ENCODE data around the gene NARS2.
"Not testable (repeated sequence)": the region's sequence is repeated elsewhere in the genome, so short reads cannot be mapped to it uniquely, and the experiment has no call there.

DNA sequence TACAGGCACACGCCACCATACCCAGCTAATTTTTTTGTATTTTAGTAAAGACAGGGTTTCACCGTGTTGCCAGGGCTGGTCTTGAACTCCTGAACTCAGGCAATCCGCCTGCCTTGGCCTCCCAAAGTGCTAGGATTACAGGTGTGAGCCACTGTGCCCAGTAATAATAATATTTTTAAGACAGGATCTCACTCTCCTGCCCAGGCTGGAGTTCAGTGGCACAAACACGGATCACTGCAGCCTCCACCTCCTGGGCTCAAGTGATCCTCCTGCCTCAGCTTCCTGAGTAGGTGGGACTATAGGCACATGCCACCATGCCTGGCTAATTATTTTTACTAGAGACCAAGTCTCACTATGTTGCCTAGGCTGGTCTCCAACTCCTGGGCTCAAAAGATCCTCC is 10.6 kb downstream of the NARS2 start:
- TF ChIP-seq, protein P1, sequence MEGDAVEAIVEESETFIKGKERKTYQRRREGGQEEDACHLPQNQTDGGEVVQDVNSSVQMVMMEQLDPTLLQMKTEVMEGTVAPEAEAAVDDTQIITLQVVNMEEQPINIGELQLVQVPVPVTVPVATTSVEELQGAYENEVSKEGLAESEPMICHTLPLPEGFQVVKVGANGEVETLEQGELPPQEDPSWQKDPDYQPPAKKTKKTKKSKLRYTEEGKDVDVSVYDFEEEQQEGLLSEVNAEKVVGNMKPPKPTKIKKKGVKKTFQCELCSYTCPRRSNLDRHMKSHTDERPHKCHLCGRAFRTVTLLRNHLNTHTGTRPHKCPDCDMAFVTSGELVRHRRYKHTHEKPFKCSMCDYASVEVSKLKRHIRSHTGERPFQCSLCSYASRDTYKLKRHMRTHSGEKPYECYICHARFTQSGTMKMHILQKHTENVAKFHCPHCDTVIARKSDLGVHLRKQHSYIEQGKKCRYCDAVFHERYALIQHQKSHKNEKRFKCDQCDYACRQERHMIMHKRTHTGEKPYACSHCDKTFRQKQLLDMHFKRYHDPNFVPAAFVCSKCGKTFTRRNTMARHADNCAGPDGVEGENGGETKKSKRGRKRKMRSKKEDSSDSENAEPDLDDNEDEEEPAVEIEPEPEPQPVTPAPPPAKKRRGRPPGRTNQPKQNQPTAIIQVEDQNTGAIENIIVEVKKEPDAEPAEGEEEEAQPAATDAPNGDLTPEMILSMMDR (IDR thresholded peaks at IDR 0.05) = not testable (repeated sequence)
- TF ChIP-seq POLR2A (IDR thresholded peaks at IDR 0.05) = not testable (repeated sequence)

All from thyroid gland (tissue), 4 donors.